LHCN-M2 (cell line): ENCODE data around the gene FRAT1. TPM values are rescaled to one million over a fixed set of nuclear protein-coding genes. Genes with fewer than 3 reads are reported as not detected.
A peak's percentile ranks its signal among the peaks of the same experiment; 100 is the strongest.

Experiments used
- DNase-seq: peaks from one replicate; pipeline ENCODE4 v3.0.0-alpha.2; 2012; ENCODE audit warnings: low read depth
- total RNA-seq: library from RNA; depleted of rRNA; stranded (reverse); fragments of >200 nt; gene quantifications from 2 replicates; pipeline ENCODE4 v1.2.3, GENCODE V29; 2014

The FRAT1 gene
- total RNA-seq, 1 experiment from 2014 or later: 1.5 TPM

DNA sequence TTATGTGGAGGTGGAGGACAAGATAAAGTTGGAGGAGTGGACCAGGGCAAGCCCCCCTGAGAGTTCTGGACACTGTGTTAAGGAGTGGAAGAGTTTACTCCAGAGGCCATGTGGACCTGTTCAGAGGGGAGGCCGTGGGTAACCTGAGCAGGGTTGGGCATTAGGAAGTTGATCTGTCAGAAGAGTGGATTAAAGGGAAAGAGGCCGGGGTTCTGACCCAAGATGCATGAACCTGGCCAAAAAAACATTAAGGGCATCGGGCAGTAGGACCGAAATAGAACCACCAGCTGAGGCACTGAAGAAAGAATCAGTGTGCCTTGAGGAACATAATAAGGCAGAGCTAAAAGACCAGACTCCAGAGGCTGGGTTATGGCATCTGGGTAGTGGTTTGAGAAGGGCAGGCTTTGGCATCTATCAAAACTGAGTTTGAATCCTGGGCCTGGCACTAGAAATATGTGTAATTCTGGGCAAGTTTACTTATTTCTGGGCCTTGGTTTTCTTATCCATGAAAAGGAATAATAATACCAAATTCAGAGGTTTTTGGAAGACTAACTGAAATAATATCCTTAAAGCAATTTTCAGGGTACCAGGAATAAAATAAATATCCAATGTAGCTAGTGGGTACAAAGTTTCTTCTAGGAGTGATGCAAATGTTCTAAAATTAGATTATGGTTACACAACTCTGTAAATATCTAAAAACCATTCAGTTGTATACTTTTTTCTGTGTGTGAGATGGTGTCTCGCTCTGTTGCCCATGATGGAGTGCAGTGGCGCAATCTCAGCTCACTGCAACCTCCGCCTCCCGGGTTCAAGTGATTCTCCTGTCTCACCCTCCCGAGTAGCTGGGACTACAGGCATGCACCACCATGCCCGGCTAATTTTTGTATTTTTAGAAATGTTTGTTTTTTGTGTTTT, 10.9 kb upstream of the FRAT1 start:
- DNase-seq: no peak

DNA sequence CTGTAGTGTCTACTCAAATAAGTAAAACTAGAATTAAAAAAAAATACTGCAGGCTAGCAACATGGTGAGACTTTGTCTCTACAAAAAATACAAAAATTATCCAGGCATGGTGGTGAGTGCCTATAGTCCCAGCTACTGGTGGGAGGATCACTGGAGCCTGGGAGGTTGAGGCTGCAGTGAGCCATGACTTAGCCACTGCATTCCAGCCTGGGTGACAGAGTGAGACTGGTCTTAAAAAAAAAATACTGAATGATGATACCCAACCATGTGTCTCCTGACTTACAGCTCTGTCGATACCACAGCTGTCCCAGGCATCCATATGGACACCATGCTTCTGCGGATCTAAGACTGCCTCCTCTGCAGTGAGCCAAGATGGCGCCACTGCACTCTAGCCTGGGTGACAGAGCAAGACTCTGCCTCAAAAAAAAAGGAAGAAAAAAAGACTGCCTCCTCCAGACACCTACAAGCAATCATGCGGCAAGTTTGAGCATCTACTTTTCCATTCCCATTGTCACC, 7.9 kb upstream of the FRAT1 start:
- DNase-seq: no peak

DNA sequence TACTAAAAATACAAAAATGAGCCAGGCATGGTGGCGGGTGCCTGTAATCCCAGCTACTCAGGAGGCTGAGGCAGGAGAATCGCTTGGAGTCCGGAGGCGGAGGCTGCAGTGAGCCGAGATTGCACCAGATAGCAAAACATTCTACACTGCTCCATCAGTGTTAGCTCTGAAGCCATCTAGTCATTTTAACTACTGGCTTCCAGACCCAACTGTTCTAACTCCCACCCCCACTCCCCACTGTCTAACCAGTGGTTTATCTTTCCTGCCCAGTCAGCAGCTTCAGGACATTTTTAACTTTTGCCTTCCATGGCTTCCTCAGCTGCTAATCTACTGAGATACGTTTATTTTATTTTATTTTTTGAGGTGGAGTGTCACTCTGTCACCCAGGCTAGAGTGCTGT, 6.2 kb upstream of the FRAT1 start:
- DNase-seq: no peak

DNA sequence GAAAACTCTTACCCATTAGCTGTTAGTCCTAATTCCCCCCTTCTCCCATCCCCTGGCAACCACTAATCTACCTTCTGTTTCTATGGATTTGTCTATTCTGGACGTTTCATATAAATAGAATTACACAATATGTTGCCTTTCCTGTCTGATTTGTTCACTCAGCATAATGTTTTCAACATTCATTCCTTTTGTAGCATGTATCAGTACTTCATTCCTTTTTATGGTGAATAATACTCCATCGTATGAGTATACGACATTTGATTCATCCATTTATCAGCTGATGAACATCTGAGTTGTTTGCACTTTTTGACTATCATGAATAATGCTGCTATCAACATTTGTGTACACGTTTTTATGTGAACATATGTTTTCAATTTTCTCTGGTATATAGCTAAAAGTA, 4.4 kb upstream of the FRAT1 start:
- DNase-seq: no peak

DNA sequence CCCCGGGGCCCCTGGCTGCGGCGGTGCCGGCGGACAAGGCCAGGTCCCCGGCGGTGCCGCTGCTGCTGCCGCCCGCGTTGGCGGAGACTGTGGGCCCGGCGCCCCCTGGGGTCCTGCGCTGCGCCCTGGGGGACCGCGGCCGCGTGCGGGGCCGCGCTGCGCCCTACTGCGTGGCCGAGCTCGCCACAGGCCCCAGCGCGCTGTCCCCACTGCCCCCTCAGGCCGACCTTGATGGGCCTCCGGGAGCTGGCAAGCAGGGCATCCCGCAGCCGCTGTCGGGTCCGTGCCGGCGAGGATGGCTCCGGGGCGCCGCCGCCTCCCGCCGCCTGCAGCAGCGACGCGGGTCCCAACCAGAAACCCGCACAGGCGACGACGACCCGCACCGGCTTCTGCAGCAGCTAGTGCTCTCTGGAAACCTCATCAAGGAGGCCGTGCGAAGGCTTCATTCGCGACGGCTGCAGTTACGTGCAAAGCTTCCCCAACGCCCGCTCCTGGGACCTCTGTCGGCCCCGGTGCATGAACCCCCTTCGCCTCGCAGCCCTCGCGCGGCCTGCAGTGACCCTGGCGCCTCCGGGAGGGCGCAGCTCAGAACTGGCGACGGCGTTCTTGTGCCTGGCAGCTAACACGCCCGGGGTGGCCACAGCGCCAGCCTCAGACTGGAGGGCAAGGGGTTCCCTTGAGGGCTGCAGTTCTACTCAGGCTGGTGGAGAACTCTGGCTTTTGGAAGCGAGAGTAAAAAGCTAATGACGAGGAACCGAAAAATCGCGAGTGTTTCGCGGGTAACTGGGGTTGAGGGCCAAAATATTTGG, 804 bp downstream of the FRAT1 start:
- DNase-seq: peak; percentile 44

DNA sequence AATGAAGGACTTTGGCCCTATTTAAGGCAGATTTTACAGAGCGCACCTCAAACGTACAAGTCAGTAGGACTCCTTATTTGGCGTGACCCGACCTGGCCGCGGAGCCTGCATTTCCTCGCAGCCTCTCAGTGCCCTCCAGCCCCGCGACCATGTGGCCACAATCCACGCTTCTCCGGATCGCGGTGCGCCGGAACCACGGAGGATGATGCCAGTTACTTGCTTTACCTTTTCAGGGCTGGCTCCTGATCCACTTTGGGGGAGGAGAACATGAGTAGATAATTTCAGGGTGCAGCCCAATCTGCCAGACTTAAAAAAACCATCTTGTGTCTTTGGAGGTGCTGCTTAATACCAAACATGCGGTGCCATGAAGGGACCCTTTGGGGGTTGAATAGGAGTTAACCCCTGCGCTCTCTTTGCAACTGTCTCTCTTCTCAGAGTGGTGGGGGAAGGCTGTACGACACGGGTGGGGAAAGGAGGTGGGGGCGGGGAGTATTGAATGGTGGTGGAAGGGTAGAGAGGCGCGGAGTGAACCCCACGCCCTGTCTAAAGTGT, 1.5 kb downstream of the FRAT1 start:
- DNase-seq: no peak

DNA sequence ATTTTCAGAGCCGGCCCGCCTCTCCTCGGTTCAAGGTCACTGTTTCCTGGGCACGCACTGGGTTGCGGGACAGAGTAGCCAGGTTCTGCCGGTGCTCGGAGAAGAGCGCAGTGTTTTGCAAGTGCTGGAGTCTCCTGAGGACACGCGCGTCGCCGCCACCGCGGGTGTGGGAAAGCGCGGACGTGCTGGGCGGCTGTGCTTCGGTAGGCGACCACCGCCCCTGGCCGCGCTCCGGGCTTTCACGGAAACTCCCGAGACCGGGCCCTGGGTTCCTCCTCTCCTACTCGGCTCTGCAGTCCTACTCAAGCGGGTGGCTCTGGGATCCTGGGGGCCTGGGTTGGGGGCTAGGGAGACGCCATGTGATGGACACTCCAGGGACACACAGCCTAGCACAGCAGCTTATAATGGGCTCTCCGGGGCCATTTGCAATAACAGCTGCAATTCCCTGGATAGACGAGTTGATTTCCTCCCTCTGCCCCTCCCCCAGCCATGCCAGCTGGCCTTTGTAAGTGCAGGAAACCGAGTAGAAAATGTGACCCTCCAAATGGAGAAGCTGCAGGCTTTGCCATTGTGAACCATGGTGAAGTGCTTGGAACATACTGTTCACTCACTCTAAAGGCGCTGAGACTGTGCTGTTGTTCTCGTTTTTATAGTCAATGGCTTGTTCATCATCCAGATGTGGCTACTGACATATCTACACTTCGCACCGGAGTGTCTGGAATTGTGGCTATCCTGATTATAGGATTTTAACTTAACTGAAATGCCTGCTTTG, 2.1 kb downstream of the FRAT1 start:
- DNase-seq: peak; percentile 32

DNA sequence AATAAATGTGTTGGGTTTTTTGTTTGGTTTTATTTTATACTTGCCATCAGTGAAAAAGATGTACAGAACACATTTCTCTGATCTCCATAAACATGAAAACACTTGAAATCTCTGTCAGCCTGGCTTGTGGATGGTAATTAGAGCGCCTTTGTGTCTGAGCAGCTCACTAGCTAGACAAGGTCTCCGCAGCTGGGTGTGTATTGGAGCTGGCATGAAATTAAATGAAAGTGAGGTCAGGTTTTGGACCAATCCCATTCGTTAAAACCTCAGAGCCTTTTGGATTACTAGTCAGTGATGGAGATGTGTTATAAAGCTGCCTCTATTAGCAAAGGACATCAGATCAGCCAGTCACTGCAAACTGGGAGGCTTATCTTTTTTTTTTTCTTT, 2.7 kb downstream of the FRAT1 start:
- DNase-seq: no peak

DNA sequence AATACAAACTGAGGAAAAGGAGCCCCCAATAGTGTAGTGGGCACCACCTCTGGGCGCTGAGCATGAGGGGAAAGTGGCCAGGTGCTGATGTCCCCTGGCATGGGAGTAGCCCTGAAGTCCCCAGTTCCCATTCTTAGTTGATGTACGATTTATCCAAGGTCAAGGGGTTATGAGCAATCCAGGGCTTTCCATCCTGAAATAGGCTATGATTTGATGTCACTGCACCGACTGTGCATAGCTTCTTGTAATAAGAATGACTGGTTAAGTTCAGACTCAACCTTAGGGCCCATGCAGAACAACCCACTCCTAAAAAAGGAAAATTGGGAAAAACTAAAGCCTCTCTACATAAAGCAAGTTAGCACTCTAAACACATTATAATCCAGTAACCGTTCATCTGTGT, 4.4 kb downstream of the FRAT1 start:
- no peak for DNase-seq

DNA sequence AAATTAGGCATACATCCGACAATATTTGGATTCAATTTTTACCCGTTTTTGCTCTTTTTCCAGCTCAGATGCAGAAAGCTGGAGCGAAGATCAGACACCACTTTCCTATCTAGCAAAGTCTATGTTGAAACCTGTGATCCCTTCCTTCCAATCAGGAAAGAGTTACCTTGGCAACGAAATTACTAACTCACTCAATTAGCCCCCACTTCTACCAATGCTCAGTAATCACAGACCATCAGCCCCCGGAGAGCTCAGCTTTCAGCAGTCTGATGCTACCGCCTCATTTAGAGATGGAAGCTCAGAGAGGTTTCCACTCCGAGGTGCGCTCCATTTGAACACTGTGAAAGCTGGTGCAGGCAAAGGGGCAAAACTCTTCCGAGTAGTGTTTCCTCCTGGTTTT, 6.7 kb downstream of the FRAT1 start:
- DNase-seq: no peak

DNA sequence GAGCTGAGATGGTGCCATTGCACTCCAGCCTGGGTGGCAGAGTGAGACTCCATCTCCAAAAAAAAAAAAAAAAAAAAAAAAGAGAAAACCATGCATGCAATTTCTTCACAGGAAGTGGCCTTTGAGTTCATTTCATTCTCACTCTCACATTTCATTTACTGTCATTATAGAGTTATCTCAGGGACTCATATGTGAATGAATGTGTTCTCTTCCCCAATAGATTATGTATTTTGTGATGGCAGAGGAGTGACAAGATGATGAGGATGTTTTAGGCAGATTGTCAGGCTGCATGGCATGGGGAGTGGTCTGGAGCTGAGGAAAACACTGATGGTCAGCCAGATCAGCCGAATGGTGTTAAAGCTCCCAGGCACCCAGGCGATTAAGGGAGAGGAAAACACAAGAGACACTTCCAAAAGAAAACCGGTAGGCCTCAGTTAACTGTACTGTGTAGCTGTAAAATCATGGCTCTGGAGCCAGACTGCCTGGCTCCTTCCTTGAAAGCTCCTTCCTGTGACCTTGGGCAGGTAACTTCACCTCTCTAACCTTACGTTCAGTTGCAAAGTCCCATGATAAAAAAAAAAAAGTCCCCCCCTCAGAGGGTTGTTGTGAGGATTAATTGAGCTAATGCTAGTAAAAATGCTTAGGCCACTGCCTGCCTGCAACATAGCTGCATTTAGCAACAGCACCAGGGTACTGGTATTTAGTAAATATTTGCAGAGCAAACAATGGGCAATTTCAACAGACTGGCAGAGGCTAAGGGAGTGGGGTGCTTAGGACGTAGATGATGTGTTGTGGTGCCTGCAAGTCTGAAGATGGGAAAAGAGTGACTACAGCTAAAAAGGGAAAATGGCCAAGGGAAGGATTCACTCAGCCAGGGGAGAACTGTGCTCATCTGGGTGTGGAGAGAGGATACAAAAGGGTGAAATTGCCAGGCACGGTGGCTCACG, 8.6 kb downstream of the FRAT1 start:
- no peak for DNase-seq

DNA sequence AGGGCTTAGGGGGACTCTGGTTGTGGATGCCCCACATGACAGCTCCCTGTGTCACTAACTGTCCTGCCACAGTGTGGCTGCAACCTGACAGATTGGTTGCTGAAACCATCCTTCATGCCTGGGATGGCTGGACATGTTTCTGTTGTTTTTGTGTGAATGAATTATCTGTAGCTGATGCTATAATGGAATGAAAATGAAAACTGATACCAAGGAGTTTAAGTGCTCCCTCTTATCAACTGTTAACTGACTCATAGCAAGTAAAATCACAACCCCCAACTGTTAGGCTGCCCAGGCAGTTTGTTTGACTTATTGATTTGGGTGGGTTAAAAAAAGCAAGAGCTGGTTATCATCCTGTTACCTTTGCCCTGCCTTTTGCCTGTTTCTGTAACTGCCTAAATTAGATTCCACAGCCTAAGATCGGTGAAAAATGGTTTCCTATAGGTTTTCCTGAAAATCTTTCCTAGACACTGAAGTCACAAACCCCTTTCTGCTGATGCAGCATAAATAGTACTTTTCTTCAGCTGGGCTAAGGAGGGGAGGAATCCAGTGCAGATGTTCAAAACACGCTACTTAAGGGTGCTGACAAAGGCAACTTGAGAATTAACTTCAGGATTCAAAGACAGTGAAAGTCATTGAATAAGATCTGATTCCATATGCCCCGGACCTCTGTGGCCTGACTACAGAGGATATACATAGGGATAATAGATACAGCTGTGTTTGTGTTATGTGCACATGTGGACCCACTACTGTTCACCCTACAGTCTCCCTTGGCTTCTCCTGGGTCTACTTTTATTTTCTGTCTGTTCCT, 9.8 kb downstream of the FRAT1 start:
- DNase-seq: no peak

DNA sequence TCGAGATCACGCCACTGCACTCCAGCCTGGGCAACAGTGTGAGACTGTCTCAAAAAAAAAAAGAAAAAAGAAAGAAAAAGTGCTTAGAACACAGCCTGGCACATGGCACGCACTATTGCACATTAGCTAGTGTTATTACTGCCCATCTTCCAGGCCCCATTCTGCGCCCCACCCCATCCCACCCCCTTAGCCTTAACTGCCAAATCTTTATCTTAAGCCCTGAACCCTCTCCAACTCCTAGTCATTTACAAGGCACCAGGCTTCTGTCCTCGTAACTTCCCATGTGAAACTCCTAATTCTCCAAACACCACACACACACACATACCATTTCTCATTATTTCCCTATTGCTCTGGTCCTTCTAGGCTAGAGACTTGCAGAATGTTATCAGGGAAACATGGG, 10.7 kb downstream of the FRAT1 start:
- no peak for DNase-seq

DNA sequence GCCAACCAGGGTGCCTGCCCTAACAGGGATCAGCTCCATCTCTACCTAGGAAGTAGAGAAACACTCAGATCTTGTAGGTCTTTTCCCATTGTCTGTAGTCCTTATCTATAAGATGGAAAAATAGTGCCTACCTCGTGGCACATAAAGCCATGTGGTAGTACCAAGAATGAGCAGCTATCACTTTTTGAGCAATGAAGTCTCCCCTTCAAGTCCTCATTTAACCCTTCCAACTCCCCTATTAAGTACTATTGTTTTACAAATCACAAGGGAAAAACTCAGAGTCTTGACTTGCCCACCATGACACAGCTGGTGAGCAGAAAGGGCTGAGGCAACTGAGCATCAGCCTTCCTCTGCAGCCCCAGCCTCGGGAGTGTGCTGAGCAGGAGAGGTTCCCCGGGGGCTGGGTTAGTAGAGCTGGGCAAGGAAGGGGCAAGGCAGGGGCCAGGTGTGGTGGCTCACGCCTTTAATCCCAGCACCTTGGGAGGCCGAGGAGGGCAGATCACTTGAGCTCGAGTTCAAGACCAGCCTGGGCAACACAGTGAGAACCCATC, 12.2 kb downstream of the FRAT1 start:
- DNase-seq: no peak

DNA sequence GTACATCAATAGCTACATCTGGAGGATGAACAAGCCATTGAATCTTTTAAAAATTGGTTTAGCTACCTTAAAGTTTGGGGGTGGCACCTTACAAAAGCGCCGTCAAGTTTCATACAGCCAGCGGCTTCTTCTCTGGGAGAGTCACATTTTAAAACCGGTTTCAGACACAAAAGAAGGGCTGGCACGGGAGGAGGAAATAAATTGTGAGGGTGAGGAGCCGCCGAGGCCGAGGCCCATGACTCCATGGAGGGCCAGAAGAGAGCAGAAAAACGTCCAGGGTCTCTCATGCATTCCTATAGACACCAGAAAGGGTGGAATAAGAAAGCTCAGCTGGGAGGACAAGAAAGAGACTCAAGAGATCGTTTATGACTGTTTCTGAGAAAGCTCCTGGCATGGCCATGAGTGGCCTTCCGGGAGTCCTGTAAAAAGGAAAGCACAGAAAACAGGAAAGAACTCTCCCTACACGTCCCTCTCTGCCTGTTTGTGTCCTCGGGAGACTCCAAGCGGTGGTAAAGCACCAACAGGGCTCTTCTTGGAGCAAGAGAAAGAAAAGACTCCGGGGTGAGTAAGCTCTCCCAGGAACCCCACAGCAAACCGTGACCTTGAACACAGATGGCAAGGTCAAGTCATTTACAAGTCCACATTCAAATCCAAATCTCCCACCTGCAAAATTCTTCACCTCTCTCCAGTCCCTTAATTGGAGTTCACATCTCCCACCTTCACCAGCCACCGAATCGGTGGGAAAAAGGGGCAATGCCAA, 13.7 kb downstream of the FRAT1 start:
- DNase-seq: peak; percentile 88

DNA sequence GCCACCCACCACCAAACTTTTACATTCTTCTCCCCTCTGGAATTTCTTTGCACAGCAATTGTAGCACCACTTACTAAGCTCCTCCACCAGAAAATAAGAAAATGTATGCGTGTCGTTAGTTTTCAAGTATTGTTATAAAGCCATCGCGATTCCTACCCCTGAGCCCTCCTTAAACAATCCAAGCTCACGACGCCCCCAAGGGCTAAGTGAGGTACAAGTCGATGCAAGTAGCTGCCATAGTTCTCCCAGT, 14.2 kb downstream of the FRAT1 start:
- peak; percentile 58 for DNase-seq

DNA sequence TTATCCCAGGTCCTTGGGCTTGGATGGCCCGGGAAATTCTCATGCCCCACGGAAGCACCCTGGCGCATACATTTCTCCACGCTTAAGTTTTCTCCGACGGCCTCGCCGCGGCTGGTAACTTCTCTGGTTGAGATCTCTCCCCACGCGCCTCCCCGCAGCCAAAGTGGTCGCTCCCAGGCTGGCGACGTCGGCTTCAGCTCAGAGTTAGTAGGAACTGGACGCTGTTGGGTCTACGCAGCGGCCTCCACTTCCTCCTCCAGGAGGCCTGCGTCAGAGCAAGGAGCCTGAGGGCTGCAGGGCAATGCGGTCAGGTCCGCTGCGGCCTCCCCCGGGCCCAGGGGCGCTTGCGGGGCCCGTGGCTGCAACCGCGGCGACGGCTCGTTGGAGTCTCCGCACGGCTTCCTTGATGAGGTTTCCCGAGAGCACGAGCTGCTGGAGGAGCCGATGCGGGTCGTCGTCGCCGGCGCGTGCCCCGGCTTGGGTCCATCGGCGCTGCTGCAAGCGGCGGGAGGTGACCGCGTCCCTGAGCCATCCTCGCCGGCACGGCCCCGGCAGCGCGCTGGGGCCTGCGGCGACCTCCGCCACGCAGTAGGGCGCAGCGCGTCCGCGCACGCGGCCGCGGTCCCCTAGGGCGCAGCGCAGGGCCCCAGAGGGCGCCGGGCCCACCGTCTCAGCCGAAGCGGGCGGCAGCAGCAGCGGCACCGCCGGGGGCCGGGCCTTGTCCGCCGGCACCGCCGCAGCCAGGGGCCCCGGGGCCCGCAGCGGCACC, 14.7 kb downstream of the FRAT1 start:
- no peak for DNase-seq
